GM18508 (cell line): ENCODE measurements around the gene CDK5RAP2.
"Not testable (repeated sequence)": the region's sequence is repeated elsewhere in the genome, so short reads cannot be mapped to it uniquely, and the experiment has no call there.

Experiments used
- ATAC-seq: cut with Tn5 transposase; IDR thresholded peaks from one replicate; pipeline ENCODE4 v1.9.1; 2021; ENCODE audit warnings: moderate number of reproducible peaks; ENCODE audit not compliant: insufficient read depth, unreplicated experiment

CDK5RAP2 gene

GRCh38 chr9:120522032-120522431 is 57.9 kb downstream of the CDK5RAP2 start:
- no peak for ATAC-seq

GRCh38 chr9:120521101-120521500 is 58.9 kb downstream of the CDK5RAP2 start:
- no peak for ATAC-seq

GRCh38 chr9:120515996-120516395 is 64.0 kb downstream of the CDK5RAP2 start:
- ATAC-seq, result not testable (repeated sequence)

GRCh38 chr9:120515481-120515880 is 64.5 kb downstream of the CDK5RAP2 start:
- not testable (repeated sequence) for ATAC-seq

- ATAC-seq, result no peak
Observed at GRCh38 chr9:120514405-120514804, 65.6 kb downstream of the CDK5RAP2 start.

- no peak for ATAC-seq
Observed at GRCh38 chr9:120513825-120514396, 66.1 kb downstream of the CDK5RAP2 start.

- no peak for ATAC-seq
Observed at GRCh38 chr9:120510816-120511215, 69.2 kb downstream of the CDK5RAP2 start.

GRCh38 chr9:120507936-120508510 is 71.9 kb downstream of the CDK5RAP2 start:
- no peak for ATAC-seq

- no peak for ATAC-seq
Observed at GRCh38 chr9:120505186-120505585, 74.8 kb downstream of the CDK5RAP2 start.

GRCh38 chr9:120500733-120501132 is 79.2 kb downstream of the CDK5RAP2 start:
- no peak for ATAC-seq

GRCh38 chr9:120497865-120498264 is 82.1 kb downstream of the CDK5RAP2 start:
- ATAC-seq, result not testable (repeated sequence)

GRCh38 chr9:120496438-120496837 is 83.5 kb downstream of the CDK5RAP2 start:
- ATAC-seq, result not testable (repeated sequence)

- ATAC-seq, result no peak
Observed at GRCh38 chr9:120490888-120491595, 88.9 kb downstream of the CDK5RAP2 start.

GRCh38 chr9:120486835-120487234 is 93.1 kb downstream of the CDK5RAP2 start:
- no peak for ATAC-seq

GRCh38 chr9:120486347-120486746 is 93.6 kb downstream of the CDK5RAP2 start:
- ATAC-seq, result no peak

- no peak for ATAC-seq
Observed at GRCh38 chr9:120485788-120486187, 94.2 kb downstream of the CDK5RAP2 start.

GRCh38 chr9:120484162-120484561 is 95.8 kb downstream of the CDK5RAP2 start:
- no peak for ATAC-seq

GRCh38 chr9:120482424-120483186 is 97.4 kb downstream of the CDK5RAP2 start:
- ATAC-seq, result no peak

- ATAC-seq, result no peak
Observed at GRCh38 chr9:120481846-120482245, 98.1 kb downstream of the CDK5RAP2 start.

- ATAC-seq, result no peak
Observed at GRCh38 chr9:120481248-120481647, 98.7 kb downstream of the CDK5RAP2 start.

- ATAC-seq, result no peak
Observed at GRCh38 chr9:120480707-120481106, 99.3 kb downstream of the CDK5RAP2 start.
